Ecto neural progenitor cell (in vitro differentiated cells): ENCODE results near the gene HGS.

Experiments
- DNase-seq: peaks from one replicate; pipeline ENCODE4 v3.0.0-alpha.2; 2018; ENCODE audit warnings: low spot score

HGS gene

DNA sequence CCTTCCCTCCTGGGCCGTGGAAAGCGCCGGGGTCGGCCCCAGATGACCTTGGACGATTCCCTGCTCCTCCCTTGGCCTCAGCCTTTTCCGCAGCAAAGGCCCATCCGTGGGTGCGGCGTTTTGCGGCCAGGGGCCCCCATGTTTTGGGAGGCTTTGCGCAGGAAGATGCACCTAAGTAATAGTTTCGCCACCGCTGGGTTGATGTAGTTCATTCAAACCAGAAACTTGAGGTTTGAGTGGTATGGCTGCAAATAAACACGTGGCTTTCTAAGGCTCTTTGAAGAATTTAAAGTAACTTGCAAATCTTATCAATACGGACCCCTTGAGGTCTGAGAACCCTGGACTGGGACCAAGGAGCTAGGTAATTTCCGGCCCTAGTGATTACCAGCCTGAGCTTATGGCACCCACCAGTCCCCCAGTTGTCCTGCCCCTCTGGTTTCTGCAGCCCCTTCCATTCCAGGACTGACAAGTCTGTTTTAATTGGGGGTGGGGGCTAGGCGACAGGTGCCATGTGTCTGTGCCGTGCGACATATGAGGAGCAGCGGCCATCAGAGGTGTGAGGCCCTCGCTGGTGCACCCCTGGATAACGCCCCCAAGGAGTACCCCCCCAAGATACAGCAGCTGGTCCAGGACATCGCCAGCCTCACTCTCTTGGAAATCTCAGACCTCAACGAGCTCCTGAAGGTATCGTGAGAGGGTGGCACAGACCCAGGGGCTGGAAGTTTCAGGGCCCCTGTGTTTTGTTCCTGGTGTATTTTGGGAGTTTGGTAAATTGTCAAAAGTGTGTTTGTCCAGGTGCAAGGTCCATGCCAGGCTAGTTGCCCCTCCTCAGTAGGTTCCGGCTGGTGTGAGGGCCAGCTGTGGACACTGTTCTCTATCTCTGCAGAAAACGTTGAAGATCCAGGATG, 20.2 kb downstream of the HGS start:
- no peak for DNase-seq

DNA sequence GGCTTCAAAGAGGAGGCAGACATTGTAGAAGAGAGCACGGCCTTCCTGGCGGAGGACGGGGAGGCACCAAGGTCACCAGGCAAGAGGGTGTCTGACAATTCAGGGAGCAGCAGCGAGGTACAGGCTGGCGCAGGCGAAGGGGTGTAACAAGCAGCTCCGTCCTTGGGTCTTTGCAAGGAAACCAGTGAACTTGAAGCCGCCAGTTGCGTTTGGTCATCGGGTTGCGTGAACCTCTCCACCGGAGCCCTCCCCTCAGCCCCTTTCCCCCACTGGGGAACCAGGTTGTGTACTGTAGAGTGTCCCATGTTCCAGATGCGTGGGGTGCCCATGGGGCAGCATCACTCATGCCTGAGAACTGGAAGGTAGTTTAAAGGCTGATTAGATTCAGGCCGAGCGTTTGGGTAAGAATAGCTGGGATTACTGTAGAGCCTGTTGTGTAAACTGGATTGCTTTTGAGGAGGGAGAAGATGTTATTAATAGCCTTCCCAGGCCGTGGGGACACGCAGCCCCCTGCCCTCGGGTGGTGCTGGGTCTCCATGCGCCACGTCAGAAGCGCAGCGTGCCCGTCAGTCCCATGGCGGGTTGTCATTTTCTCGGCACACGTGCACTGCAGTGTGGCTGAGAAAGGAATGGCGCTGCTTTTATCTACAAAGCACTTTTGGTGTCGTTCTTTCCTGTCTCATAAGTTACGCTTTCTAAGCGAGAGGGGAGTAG, 21.9 kb downstream of the HGS start:
- no peak for DNase-seq

DNA sequence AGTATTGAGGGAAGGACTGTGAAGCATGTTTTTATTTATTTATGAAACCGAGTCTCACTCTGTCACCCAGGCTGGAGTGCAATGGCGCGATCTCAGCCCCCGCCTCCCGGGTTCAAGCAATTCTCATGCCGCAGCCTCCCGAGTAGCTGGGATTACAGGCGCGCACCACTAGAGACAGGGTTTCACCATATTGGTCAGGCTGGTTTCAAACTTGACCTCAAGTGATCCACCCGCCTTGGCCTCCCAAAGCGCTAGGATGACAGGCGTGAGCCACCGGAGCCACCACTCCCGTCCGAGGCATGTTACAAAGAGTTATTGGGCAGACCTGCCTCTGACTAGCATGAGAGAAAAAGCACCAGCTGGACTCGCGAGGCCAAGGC, 22.4 kb downstream of the HGS start:
- no peak for DNase-seq

DNA sequence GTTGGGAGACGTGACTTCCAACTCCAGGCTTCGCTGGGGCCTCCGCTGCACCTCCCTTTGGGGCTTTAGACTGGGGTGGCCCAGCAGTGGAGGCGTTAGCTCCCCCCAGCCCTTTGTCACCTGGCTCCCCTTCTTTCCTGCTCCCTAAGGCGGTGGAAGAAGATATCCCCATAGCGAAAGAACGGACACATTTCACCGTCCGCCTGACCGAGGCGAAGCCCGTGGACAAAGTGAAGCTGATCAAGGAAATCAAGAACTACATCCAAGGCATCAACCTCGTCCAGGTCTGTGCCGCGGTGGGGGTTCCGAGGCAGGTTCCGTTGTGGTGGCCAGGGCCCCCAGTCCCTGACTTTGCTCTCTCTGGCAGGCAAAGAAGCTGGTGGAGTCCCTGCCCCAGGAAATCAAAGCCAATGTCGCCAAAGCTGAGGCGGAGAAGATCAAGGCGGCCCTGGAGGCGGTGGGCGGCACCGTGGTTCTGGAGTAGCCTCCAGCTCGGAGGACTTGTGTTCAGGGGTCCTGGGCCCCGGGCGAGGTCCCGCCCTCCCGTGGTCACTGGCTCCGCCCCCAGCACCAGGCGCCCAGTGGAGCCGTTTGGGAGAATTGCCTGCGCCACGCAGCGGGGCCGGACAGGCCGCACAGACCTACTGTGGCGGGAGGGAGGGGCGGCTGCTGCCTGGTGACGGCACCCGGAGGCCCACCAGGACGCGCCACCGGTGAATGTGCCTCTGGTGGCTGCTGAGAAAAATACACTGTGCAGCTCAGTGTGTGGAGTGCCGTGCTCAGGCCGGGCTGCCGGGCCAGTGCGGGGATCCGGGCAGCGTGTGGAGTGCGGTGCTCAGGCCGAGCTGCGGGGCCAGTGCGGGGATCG, 23.2 kb downstream of the HGS start:
- DNase-seq, result no peak

DNA sequence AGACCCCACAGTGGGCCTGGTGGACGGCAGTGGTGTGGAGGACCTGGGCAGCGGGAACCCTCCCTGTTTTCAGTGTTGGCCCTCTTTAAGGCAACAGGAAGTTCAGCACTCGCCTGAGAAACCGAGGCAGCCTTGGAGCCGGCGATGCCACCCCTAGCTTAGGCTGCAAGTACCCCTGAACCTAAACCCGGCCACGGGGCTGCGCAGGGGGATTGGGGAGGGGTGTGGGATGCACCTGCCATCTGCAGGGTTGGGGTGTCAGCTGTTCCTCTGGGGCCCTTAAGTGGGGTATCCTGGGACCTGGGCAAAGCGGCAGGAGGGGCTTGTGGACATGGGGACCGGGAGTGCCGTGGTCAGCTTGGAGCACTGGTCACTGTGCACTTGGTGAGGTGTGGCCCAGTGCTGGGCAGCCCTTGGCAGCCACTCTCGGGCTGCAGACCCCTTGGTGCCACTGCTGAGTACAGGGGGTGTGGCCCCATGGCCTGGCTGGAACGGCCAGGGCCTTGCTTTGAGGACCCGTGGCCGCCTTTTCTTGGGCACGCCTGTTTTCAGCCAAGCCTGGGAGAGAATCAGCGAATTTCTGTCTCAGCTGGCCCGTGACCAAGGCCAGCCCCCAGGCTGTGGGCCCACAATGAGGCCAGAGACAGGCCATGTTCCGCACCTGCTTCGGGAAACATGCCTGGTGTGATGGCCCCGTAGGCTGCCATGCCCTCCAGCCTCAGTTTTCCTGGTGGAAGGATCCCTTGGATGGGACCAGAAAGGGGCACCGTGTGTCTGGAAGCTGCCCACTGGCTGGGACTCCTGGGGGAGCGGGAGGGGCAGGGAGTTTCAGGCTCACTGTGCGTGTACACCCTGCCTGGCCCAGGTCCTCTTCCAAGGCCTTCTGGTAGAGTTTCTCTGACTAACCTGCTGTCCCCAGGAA, 24.2 kb downstream of the HGS start:
- DNase-seq, result no peak

DNA sequence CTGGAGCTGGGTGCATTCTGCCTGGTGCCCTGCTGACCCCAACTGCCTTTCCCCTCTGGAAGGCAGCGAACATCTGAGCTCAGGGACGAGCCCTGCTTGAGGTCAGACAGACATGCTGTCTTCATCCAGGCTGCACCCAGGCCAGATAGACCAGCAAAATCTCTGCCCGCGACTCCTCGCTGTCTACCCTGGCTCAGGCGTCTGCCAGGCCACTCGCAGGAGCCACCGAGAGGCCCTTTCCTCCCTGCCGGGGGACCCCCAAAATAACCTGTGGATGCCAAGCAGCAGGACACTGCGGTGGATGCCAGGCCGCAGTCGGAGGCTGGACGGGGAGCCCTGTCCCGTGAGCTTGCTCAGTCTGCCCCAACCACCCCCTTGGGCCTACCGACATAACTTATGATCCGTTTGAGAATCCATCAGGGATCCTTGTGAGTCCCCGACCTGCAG, 25.0 kb downstream of the HGS start:
- DNase-seq, result no peak

DNA sequence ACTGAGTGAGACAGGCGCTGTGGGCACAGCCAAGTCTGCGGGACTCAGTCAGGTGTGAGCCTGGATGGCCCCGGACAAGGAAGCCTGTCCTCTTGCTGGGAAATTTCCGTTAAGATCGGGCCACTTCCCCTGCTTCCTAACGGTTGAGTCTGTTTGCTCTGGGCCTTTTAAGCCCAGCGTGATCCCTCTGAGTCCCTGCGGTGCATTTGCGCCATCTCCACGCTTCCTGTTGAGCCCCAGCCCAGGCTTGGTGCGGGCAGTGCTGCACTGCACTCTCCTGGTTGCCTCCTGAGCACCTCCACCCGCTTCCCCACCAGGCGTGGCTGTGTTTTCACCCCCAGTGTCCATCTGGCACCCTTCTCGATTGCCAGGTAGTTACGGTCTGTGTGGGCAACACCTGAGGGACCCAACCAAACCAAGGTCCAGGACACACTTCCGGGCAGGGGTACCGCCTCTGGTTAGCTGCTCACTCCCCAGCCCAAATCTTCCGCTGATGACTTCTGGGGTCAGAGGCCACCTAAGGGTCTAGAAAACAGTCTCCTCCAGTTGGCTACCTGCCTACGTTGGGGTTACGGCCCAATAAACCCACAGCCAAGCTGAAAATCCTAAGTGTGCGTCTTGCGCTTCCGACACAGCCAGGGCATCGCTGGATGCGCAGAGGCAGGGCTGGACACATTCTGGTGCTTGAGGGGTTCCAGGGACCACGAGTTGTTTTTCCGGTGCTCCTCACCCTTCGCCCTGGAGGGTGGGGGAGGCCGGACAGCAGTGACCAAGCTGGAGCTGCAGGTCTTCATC, 26.9 kb downstream of the HGS start:
- DNase-seq, result no peak

DNA sequence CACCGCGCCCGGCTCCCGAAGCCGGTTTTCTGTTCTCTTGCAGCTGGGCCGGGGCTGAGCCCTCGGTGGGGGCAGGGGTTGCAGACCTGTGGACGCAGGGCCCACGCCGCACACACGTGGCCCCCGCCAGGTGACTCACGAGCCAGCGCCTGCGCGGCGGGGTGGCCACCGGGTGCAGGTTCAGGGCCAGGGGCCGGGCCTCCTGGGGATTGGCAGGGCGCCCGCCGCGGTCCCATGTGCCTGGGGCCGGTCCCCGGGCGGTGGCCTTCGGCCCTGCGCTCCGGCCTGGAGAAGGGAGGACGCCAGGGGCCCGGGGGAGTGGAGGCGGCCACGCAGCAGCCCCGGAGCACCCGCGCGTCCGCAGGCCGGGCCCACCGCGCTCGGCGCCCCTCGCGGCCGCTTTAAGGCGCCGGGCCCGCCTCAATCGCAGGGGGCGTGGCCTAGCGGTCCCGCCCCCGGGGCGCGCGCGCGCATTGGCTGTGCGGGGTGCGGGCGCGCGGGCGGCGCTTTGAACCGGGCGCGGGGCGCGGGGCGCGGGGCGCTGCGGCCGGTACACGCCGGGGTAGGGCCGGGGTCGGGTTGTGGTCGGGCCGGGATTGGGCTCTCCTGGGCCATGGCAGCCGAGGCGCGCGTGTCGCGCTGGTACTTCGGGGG, 28.1 kb downstream of the HGS start, which contains the start of gene SLC25A10:
Gene SLC25A10 (plus strand): TSS at position 471 of the 654 bp plus-strand sequence. CDS start 143 bp downstream, at position 614.
- DNase-seq, result peak; percentile 89

DNA sequence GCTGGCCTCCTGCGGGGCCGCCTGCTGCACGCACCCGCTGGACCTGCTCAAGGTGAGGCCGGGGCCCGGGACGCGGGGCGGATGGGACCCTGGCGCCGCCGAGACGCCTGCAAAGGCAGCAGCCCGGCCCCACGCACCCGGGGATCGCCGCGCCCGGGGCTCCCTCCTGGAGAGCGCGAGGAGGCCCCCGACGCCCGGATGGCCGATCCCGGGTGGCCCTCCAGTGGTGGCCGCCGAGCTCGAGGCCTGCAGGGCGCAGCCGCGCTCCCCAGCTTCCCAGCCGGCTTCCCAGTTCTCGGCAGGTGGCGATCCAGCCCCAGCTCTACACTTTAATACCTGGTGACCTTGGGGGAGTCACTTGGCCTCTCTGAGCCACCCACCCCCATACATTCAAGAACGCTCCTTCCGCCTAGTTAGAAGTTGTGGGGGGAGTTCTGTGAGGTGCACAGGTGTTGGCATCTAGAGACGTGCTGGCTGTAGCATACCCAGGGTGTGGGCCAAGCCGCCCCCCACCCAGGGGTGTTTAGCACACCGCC, 28.7 kb downstream of the HGS start:
- DNase-seq, result no peak

DNA sequence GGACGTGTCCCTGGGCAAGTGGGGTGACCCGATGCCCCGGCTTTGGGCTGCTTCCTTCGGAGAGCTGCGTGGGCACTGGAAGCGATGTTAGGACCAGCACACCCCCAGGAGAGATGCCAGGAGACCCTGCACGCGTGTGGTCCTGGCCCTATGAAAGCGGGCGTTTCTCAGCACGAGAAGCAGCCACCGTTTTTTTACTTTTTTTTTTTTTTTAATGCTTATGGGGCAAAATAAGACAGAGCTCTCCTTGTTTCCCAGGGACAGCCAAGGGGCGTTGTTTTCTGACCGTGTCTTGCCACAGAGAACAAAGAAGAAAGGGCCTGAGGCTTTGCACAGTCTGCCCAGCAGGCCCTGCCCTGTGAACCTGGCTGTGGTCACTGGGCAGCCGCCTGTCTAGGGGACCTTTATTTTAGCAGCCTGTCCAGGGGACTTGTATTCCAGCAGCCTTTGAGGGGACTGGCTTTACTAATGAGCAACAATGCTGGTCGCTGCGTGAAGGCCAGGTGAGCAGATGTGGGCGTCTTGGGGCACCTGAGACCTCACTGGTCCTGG, 29.3 kb downstream of the HGS start:
- no peak for DNase-seq

DNA sequence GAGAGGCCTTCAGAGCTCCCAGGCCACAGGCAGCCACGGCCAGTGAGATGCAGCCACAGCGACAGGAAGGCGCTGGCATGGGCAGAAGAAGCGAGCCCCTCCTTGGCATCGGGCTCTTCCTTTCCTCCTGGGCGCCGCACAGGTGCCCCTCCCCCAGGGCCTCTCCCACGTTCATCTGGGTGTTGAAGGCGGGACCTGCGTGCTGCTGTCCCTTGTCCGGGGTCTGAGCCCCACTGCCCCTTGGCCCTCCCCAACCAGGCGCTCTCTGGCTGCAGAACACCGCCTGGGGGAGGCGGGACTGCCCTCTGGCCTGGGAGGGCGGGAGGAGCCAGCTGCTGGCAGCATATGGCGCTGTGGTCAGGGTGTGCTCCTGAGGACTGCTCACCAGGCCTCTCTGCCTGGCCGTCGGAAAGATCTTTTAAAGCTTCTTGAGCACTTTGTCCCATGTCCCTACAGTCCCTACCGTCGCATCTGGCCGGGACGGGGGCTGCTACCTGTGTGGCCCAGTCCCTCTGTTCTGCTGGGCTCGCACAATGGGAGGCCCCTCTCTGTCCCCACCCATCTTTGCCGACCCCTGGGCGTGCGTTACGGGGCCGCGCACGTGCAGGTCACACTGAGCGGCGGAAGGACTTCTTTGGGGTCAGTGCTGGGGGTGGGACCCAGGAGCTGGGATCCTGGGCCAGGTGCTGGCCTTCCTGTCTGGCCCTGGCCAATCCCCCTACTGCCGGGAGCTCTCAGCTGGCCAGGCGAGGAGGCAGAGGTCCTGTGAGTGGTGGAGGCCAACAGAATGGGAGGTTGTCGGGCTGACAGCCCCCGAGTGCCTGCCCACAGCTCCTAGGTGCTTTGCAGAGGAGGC, 30.0 kb downstream of the HGS start:
- peak; percentile 77 for DNase-seq

DNA sequence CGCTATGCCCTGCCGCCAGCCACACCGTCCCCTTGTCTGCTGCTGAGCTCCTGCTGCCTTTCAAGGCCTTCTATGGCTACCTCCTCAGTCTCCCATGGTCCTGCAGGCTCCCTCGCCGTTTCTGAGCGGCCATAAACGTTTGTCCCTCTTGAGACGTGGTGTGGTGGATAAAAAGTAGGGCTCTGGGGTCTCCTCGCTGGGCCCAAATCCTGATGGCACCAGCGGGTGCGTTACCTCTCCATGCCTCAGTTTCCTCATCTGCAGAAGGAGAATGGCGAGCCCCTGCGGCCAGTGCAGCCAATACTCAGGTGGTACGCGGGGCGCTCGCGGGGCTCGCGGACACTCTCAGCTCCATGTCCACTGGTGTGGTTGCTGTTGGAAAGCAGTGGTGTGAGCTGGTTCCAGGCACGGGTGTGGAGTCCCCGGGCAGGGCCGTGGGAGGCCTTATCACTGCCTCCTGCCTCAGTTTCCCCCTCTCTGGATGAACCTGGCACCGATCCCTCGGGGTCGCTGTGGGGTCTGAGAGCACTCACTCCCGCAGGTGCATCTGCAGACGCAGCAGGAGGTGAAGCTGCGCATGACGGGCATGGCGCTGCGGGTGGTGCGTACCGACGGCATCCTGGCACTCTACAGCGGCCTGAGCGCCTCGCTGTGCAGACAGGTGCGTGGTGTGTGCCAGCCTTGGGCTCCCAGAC, 30.7 kb downstream of the HGS start:
- DNase-seq, result no peak

DNA sequence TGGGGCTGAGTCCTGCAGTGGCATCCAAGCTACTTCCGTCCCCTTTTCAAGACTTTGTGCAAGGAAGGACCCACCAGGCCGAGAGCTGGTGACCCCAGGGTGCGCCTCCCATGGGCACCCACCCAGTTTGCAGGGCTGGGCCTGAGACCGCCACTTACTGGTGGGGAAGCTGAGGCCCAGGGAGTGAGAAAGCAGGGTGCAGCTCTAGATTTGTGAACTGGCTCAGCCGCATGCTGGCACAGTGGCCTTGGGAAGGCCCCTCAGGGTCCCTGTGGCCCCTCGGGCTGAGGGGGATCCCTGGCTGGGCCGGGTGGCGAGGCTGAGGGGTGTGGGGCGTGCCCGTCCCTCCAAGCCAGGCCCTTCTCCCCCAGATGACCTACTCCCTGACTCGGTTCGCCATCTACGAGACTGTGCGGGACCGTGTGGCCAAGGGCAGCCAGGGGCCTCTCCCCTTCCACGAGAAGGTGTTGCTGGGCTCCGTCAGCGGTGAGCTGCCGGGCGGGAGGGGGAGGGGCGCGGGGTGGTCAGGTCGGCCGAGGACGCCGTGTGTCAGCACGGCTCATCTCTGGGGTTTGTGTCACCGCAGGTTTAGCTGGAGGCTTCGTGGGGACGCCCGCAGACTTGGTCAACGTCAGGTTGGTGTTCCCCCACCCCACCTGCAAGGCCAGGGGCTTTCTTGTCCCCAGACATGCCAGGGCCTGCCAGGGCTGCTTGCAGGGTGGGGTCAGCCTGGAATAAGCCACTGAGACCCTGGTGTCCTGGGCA, 31.5 kb downstream of the HGS start:
- no peak for DNase-seq

DNA sequence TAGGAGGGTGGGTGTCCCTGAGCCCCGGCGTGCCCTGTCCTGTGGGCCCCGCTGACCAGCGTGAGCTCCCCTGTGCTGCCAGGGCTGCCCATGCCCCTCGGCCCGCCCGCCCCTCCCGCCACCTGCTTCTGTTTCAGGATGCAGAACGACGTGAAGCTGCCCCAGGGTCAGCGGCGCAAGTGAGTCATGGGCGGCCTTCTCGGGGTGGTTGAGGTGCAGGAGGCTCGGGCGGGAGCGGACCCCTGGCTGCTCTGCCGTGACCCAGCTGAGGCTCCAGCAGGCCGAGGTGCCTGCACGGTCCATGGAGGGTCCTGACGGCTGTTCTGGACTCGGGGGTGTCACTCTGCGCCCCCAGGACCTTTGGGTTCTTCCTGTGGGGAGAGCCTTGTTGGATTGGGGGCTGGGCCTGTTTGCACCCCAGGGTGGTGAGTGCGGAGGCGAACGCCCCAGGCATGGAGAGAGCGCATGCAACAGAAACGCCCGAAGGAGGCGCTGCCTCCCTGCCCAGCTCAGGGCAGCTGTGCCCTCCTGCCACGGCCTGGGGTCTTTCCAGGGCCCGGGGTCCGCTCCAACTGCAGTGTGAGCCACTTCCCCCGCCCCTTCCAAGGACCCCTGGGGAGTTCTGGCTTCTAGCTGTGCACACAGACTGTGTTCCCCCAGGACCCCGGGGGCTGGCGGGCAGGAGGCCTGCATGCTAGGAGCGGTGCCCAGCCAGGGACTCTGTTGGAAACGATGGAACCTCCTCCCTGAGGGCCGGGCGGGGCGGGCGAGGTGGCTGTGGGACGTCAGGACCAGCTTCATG, 32.3 kb downstream of the HGS start:
- no peak for DNase-seq

DNA sequence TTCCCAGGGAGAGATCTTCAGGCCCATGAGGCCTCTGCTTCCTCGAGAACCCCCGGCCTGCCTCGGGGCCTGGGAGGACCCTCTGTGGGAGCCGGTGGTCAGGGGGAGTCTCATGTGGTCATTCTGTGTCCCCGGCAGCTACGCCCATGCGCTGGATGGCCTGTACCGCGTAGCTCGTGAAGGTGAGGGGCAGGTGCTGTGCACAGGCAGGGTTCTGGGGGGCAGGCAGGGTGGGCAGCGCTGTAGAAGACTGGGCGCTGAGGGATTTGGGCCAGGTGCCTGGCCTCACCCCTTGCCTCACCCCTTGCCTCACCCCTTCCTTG, 32.8 kb downstream of the HGS start:
- DNase-seq, result no peak
